H1 (cell line): ENCODE measurements around the gene CTTNBP2NL. TPM values are rescaled to one million over a fixed set of nuclear protein-coding genes. Genes with fewer than 3 reads are reported as not detected.

ENCODE experiments used
- CTCF ChIA-PET: fragments of 300-600 bp; sonication (Branson Sonifier 250); formaldehyde crosslinking; loops from one replicate; lab custom pipeline; 2021; ENCODE audit not compliant: partially characterized antibody; lab: Charles Lee
- POLR2A ChIA-PET: fragments of 300-600 bp; sonication (Branson Sonifier 250); formaldehyde crosslinking; loops from one replicate; lab custom pipeline; 2021; ENCODE audit warnings: inconsistent platforms; ENCODE audit not compliant: partially characterized antibody; lab: Charles Lee
- DNase-seq, 2 experiments: peaks; one replicate each; pipeline versions ENCODE4 v3.0.0 to v3.0.0-alpha.2; 2010 to 2022; ENCODE audit warnings: low spot score in 2 of 2, low read depth in 1 of 2, mixed read lengths in 1 of 2
- FAIRE-seq: peaks from 2 replicates; lab custom pipeline; 2011; peaks lifted over from hg19 to GRCh38; lab: Jason Lieb, UNC
- H2AFZ ChIP-seq: 2 replicates; pipeline ENCODE4 v1.8.1; 2012; ENCODE audit warnings: low read length, inconsistent platforms
- H2AK5ac ChIP-seq: 2 replicates; pipeline ENCODE4 v1.6.1; 2013; ENCODE audit warnings: low read depth, low read length
- H2BK120ac ChIP-seq: replicated peaks from 2 replicates; pipeline ENCODE3; 2013; ENCODE audit warnings: low read depth, low read length, inconsistent platforms
- H2BK12ac ChIP-seq: 2 replicates; pipeline ENCODE4 v1.6.1; 2013; ENCODE audit warnings: low read depth, low read length
- H2BK15ac ChIP-seq: 2 replicates; pipeline ENCODE4 v1.6.1; 2013; ENCODE audit warnings: low read length
- H2BK20ac ChIP-seq: 2 replicates; pipeline ENCODE4 v1.6.1; 2013; ENCODE audit warnings: low read length
- H2BK5ac ChIP-seq: 2 replicates; pipeline ENCODE4 v1.6.1; 2013; ENCODE audit warnings: low read depth, low read length
- H3K14ac ChIP-seq: 2 replicates; pipeline ENCODE4 v1.6.1; 2013; ENCODE audit warnings: inconsistent platforms; ENCODE audit not compliant: insufficient read length
- H3K18ac ChIP-seq: 2 replicates; pipeline ENCODE4 v1.6.1; 2013; ENCODE audit warnings: low read length; ENCODE audit errors: extremely low read depth
- H3K23ac ChIP-seq: 2 replicates; pipeline ENCODE4 v1.6.1; 2013; ENCODE audit warnings: inconsistent platforms; ENCODE audit not compliant: insufficient read length
- H3K23me2 ChIP-seq: 2 replicates; pipeline ENCODE4 v1.6.1; 2013; ENCODE audit warnings: low read depth, low read length
- H3K27ac ChIP-seq: 2 replicates; pipeline ENCODE4 v1.6.1; 2011; ENCODE audit warnings: low read depth, low read length, inconsistent platforms
- H3K27me3 ChIP-seq, 4 experiments: replicated peaks in 1 of 4; 1 replicate in 1 of 4; 2 replicates in 3 of 4; pipeline versions ENCODE4 v1.6.1 to v1.8.1; 2011 to 2013; ENCODE audit warnings: low read length in 3 of 4, mild to moderate bottlenecking in 3 of 4, inconsistent platforms in 2 of 4, mixed read lengths in 2 of 4, moderate library complexity in 1 of 4; ENCODE audit not compliant: control insufficient read depth in 3 of 4, insufficient read depth in 3 of 4; ENCODE audit errors: extremely low read depth in 1 of 4
- H3K36me3 ChIP-seq, 4 experiments: 2 replicates each; pipeline versions ENCODE4 v1.6.1 to v1.8.1; 2011 to 2013; ENCODE audit warnings: mild to moderate bottlenecking in 4 of 4, low read length in 3 of 4, moderate library complexity in 2 of 4, control low read depth in 1 of 4, inconsistent platforms in 1 of 4; ENCODE audit not compliant: insufficient read depth in 4 of 4, control insufficient read depth in 2 of 4
- H3K4ac ChIP-seq: replicated peaks from 2 replicates; pipeline ENCODE3; 2013; ENCODE audit warnings: low read length, low read depth, mixed read lengths, inconsistent platforms; ENCODE audit not compliant: insufficient read length
- H3K4me1 ChIP-seq, 4 experiments: replicated peaks in 1 of 4; 1 replicate in 1 of 4; 2 replicates in 3 of 4; pipeline versions ENCODE4 v1.6.1 to v1.8.1; 2011 to 2013; ENCODE audit warnings: low read length in 3 of 4, inconsistent platforms in 2 of 4, mixed read lengths in 1 of 4; ENCODE audit not compliant: insufficient read depth in 4 of 4, control insufficient read depth in 3 of 4
- H3K4me2 ChIP-seq, 2 experiments: 2 replicates each; pipeline versions ENCODE4 v1.6.1 to v1.8.1; 2011 to 2013; ENCODE audit warnings: low read depth in 2 of 2, low read length in 2 of 2, control low read depth in 1 of 2, inconsistent platforms in 1 of 2, mild to moderate bottlenecking in 1 of 2; ENCODE audit not compliant: insufficient read depth in 1 of 2
- H3K4me3 ChIP-seq, 4 experiments: fragments of 200-600, 300-600 bp in 1 of 4; sonication (generic), shearing (Covaris generic), sonication (Bioruptor Twin) in 1 of 4; 2 replicates each; pipeline versions ENCODE4 v1.5.1 to v1.8.1; 2011 to 2016; ENCODE audit warnings: low read length in 4 of 4, low read depth in 3 of 4, control low read depth in 2 of 4, inconsistent platforms in 2 of 4, mild to moderate bottlenecking in 2 of 4, mixed read lengths in 1 of 4, moderate library complexity in 1 of 4; ENCODE audit not compliant: insufficient read depth in 2 of 4; ENCODE audit errors: extremely low read depth in 1 of 4
- H3K56ac ChIP-seq: replicated peaks from 2 replicates; pipeline ENCODE3; 2013; ENCODE audit warnings: low read depth, mild to moderate bottlenecking, mixed read lengths, low read length, inconsistent platforms; ENCODE audit not compliant: insufficient read length
- H3K79me1 ChIP-seq: 2 replicates; pipeline ENCODE4 v1.6.1; 2013; ENCODE audit warnings: low read depth, low read length, control low read depth
- H3K79me2 ChIP-seq, 2 experiments: 2 replicates each; pipeline versions ENCODE4 v1.6.1 to v1.8.1; 2012 to 2013; ENCODE audit warnings: low read length in 2 of 2, mild to moderate bottlenecking in 2 of 2, inconsistent platforms in 1 of 2; ENCODE audit not compliant: insufficient read depth in 2 of 2, control insufficient read depth in 1 of 2
- H3K9ac ChIP-seq, 4 experiments: replicated peaks in 1 of 4; 1 replicate in 1 of 4; 2 replicates in 3 of 4; pipeline versions ENCODE4 v1.6.1 to v1.8.1; 2011 to 2013; ENCODE audit warnings: low read depth in 3 of 4, low read length in 3 of 4, control low read depth in 2 of 4, mild to moderate bottlenecking in 2 of 4, moderate library complexity in 2 of 4, inconsistent platforms in 1 of 4; ENCODE audit errors: extremely low read depth in 1 of 4
- H3K9me3 ChIP-seq, 2 experiments: 2 replicates each; pipeline versions ENCODE4 v1.6.1 to v1.8.1; 2012 to 2013; ENCODE audit warnings: mild to moderate bottlenecking in 2 of 2, moderate library complexity in 2 of 2, control low read depth in 1 of 2, inconsistent platforms in 1 of 2, low read depth in 1 of 2, low read length in 1 of 2, mixed read lengths in 1 of 2; ENCODE audit not compliant: insufficient read depth in 2 of 2
- H4K20me1 ChIP-seq, 2 experiments: replicated peaks in 1 of 2; 2 replicates each; pipeline versions ENCODE3 to v1.8.1; 2011 to 2013; ENCODE audit warnings: inconsistent platforms in 2 of 2, low read length in 2 of 2, mild to moderate bottlenecking in 1 of 2; ENCODE audit not compliant: insufficient read depth in 2 of 2, control insufficient read depth in 1 of 2
- H4K5ac ChIP-seq: 2 replicates; pipeline ENCODE4 v1.6.1; 2013; ENCODE audit warnings: low read length, low read depth, mixed read lengths, inconsistent platforms; ENCODE audit not compliant: insufficient read length
- H4K8ac ChIP-seq: 2 replicates; pipeline ENCODE4 v1.8.0; 2013; ENCODE audit warnings: mild to moderate bottlenecking, moderate library complexity, low read length, inconsistent platforms; ENCODE audit not compliant: insufficient read depth; ENCODE audit errors: extremely low read depth
- H4K91ac ChIP-seq: replicated peaks from 2 replicates; pipeline ENCODE3; 2013; ENCODE audit warnings: low read length, mixed read lengths, inconsistent platforms; ENCODE audit not compliant: insufficient read length
- EP300 ChIP-seq, 2 experiments: IDR thresholded peaks; 1 replicate in 1 of 2; 2 replicates in 1 of 2; pipeline ENCODE4 v1.6.1; 2011 to 2012; ENCODE audit warnings: low read depth in 2 of 2, low read length in 2 of 2, mild to moderate bottlenecking in 2 of 2, borderline replicate concordance in 1 of 2, inconsistent platforms in 1 of 2, moderate library complexity in 1 of 2
- PHF8 ChIP-seq: fragments of 200-600 bp; sonication (generic); conservative IDR thresholded peaks from 2 replicates; pipeline ENCODE4 v1.7.1; 2012; ENCODE audit warnings: low read depth, mild to moderate bottlenecking, inconsistent platforms, low read length, moderate library complexity
- POLR2AphosphoS5 ChIP-seq: IDR thresholded peaks from 2 replicates; pipeline ENCODE4 v1.6.1; 2011; ENCODE audit warnings: low read depth, low read length
- POU5F1 ChIP-seq: IDR thresholded peaks from 2 replicates; pipeline ENCODE4 v1.6.1; 2011; ENCODE audit warnings: low read depth, mild to moderate bottlenecking, low read length, moderate library complexity
- RAD21 ChIP-seq, 2 experiments: IDR thresholded peaks in 1 of 2; conservative IDR thresholded peaks in 1 of 2; 2 replicates each; pipeline ENCODE4 v1.6.1; 2011; ENCODE audit warnings: low read depth in 2 of 2, low read length in 2 of 2, improper control_type of control experiment in 1 of 2, inconsistent platforms in 1 of 2, mild to moderate bottlenecking in 1 of 2, moderate library complexity in 1 of 2
- RFX5 ChIP-seq: IDR thresholded peaks from 2 replicates; pipeline ENCODE4 v1.6.1; 2011; ENCODE audit warnings: low read depth, low read length, improper control_type of control experiment, borderline replicate concordance
- RXRA ChIP-seq: IDR thresholded peaks from 2 replicates; pipeline ENCODE4 v1.6.1; 2011; ENCODE audit warnings: low read depth, mild to moderate bottlenecking, low read length, moderate library complexity; ENCODE audit not compliant: insufficient read depth
- SAP30 ChIP-seq: fragments of 300-600 bp; sonication (generic); IDR thresholded peaks from 2 replicates; pipeline ENCODE4 v1.7.1; 2012; ENCODE audit warnings: low read length, moderate library complexity, mild to moderate bottlenecking, inconsistent platforms; ENCODE audit not compliant: insufficient read depth, insufficient replicate concordance
- SP2 ChIP-seq: IDR thresholded peaks from 2 replicates; pipeline ENCODE4 v1.6.1; 2012; ENCODE audit warnings: mild to moderate bottlenecking, low read length, inconsistent platforms
- ZNF274 ChIP-seq: IDR thresholded peaks from 2 replicates; pipeline ENCODE4 v1.7.0; 2012; ENCODE audit warnings: low read length, borderline replicate concordance; ENCODE audit errors: extremely low read depth
- WGBS, 2 experiments: shearing (Covaris generic) in 1 of 2; methylation state at CpG; one replicate each; pipeline versions ENCODE4 v1.1.6 to v1.1.7; 2013 to 2015; ENCODE audit warnings: low lambda C conversion rate in 2 of 2, mixed read lengths in 2 of 2, inconsistent platforms in 1 of 2, low coverage in 1 of 2, missing lambda C conversion rate in 1 of 2; ENCODE audit not compliant: insufficient replicate concordance in 2 of 2, insufficient coverage in 1 of 2, insufficient read length in 1 of 2; ENCODE audit errors: extremely low coverage in 1 of 2, missing lambda C conversion rate in 1 of 2; 5-methylcytosine and 5-hydroxymethylcytosine counted together
- polyA plus RNA-seq, 7 experiments: library from polyadenylated mRNA; depleted of rRNA in 3 of 7; stranded (reverse) in 5 of 7; unstranded in 2 of 7; fragments of >200 nt in 5 of 7; fragments of 200-250 nt in 2 of 7; gene quantifications; 1 replicate in 5 of 7; 2 replicates in 1 of 7; 4 replicates in 1 of 7; pipeline versions ENCODE4 v1.2.1 to v1.2.3, GENCODE V29; 2011 to 2013; ENCODE audit warnings: missing spikeins in 2 of 7, mixed read lengths in 2 of 7
- total RNA-seq: library from RNA; stranded (reverse); fragmentation: NEBNext Ultra II Directional; extraction: Animal tissue kit (Norgen Biotek cat#: 25700); gene quantifications from 2 replicates; pipeline ENCODE4 v1.2.1, GENCODE V29; 2021

CTTNBP2NL gene
- total and polyA plus RNA-seq, 2 of the 8 experiments (the other 6 are each of a cell fraction or from before 2014, with no cell fraction given), result 6.4 to 35.1 TPM

GRCh38 chr1:112502826-112503225, 106.8 kb downstream of the CTTNBP2NL start:
- Histone ChIP-seq H2AFZ (no peak overlapping the region), H3K9ac (no peak overlapping the region), H3K56ac (no peak overlapping the region), H3K23ac (no peak overlapping the region), H3K36me3 (no peaks in the 10 kb centered on the region), H3K23me2 (peaks cover 8% of the 10 kb centered on the region; the same call in 1 of the 2 replicates), H2BK120ac (no peak overlapping the region), H3K79me2 (no peaks in the 10 kb centered on the region), H3K27ac (no peak overlapping the region), H2AK5ac (0 out of 2 replicates have a peak overlapping the region, but pooled peaks have one; percentile 65), H4K5ac (no peak overlapping the region), H3K4me2 (peak overlapping the region; percentile 51 to 87; a peak in 3 of 4 replicates), H4K91ac (no peak overlapping the region), H4K8ac (no peak overlapping the region), H3K79me1 (no peaks in the 10 kb centered on the region), H3K14ac (no peak overlapping the region), H3K18ac (no peak overlapping the region), H2BK15ac (peak overlapping the region; percentile 46; the same call in 1 of the 2 replicates), H3K27me3 (peaks cover 17 to 68% (median 59%) of the 10 kb centered on the region in 4 experiments), H2BK12ac (no peak overlapping the region), H3K4me3 (peak overlapping the region in 1 of 4 experiments; percentile 60; a peak in 1 of 8 replicates), H2BK5ac (no peak overlapping the region), H3K4ac (no peak overlapping the region), H2BK20ac (no peak overlapping the region), H3K4me1 (peaks cover 0 to 11% (median 6%) of the 10 kb centered on the region in 4 experiments; a peak in 6 of 7 replicates), H4K20me1 (peaks cover 0 to 3% of the 10 kb centered on the region in 2 experiments), H3K9me3 (no peaks in the 10 kb centered on the region)
- POLR2A ChIA-PET, result interaction anchor here (1.4 kb wide), 1 partner anchor 39 kb away, joined by 4 read pairs; no protein-coding TSS in a partner anchor
- TF ChIP-seq SAP30 (no peak), POLR2AphosphoS5 (no peak), ZNF274 (no peak), POU5F1 (no peak), RXRA (no peak), SP2 (no peak), RAD21 (IDR thresholded peaks at IDR 0.05 in 1 of 2, conservative IDR thresholded peaks at IDR 0.05 in 1 of 2; ENCODE audit: low read depth in 2 of 2, low read length in 2 of 2) (no peak), PHF8 (no peak), RFX5 (no peak), EP300 (IDR thresholded peaks at IDR 0.05; ENCODE audit: borderline replicate concordance in 1 of 2, low read depth in 2 of 2, low read length in 2 of 2) (no peak)
- WGBS, 2 experiments, result 37% methylated on average over 2 of the region's 2 CpGs; no CpG with 5 or more reads in 1 of the 2 experiments
- no peak for DNase-seq
- no peak for FAIRE-seq
- CTCF ChIA-PET, result interaction anchor here (1.1 to 2.7 kb wide), 7 partner anchors 10 to 113 kb away, joined by 3 to 28 read pairs (median 5); partner anchors contain the start of gene CTTNBP2NL
